Measurements from ENCODE around the gene CLSTN1. TPM values are rescaled to one million over a fixed set of nuclear protein-coding genes. Genes with fewer than 3 reads are reported as not detected.

CLSTN1 gene
- total and polyA plus RNA-seq, 5 donors = 51.4 to 72.1 (median 69.4) TPM

DNA sequence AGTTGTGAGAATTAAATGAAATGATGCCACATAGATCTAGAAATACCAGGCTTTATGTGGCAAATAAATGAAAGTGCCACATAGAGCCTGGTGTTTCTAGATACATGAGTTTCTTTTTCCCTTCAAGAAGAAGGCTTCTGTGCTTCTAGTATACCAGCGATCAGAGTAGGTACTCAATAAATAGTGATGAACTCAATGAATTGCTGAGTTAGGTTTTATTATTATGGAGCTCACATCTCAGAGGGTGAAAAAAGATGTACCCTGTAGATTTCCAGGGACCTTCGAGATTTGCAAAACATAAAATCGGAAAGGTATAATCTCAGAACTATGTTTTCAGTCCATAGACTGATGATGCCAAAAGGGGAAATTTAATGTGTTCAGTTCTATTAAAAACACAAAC is 2.3 kb upstream of the CLSTN1 start:
- intact Hi-C loops (cut with DNase I) = no loop called here
- ATAC-seq (no peak), DNase-seq (no peak)
- Histone ChIP-seq H3K4me3 (ENCODE audit: low read length) (no peak overlapping the region), H3K27ac (ENCODE audit: low read length) (no peak overlapping the region), H3K27me3 (ENCODE audit: control insufficient read depth, insufficient read depth) (no peaks in the 10 kb centered on the region), H3K9me3 (ENCODE audit: control insufficient read depth, low read length) (no peaks in the 10 kb centered on the region), H3K4me1 (ENCODE audit: control insufficient read depth, insufficient read depth, low read length) (peaks cover 8% of the 10 kb centered on the region)
- WGBS = 87% methylated on average over 3 of the region's 3 CpGs

DNA sequence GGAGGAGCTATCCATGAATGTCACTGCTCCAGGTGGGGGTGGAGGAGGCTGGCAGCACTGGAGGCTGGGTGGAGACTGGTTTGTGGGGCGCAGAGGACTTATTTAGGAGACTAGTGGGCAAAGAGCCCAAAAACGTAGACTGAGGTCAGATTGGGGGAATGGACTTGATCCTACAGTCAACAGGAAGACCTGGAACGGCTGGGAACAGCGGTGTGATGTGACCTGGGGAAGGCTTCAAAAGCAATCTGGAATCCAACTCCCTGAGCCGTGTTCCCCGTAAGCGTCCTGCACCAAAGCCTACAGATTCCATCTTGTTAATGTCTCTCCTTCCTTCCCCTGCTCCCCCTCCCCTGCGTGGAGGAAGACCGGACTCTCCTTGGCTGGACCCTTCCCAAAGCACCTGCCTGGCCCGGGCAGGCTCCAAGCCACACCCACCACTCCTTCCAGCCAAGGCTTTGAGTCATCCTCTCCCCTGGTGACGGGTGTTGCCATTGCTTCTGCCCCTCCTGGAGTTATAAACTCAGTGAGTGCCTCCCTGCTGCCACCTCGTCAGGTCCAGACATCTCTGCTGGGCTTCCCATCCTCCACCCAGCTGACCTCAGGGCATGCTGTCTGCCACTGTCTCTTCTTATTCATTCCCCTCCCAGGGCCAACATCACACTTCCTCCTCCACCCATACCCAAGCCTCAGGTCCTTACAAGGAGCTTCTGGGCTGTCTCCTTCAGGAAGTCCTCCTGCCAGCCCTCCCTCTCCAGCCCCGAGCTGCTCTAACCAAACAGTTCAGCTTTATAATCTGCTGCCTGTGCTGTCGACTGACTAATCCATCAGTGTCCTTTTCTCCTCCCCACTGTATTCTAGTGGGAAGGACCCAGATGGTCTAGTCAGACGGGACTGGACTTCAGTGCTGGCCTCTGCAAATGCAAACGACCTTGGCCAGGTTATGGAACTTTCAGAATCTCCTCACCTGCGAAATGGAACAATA is 1.6 kb upstream of the CLSTN1 start:
- WGBS = 24% methylated on average over 17 of the region's 17 CpGs
- peak overlapping the region; percentile 56 for H3K27ac ChIP-seq (ENCODE audit: low read length)
- H3K9me3 ChIP-seq (ENCODE audit: control insufficient read depth, low read length) = no peaks in the 10 kb centered on the region
- H3K4me3 ChIP-seq (ENCODE audit: low read length) = no peak overlapping the region
- H3K4me1 ChIP-seq (ENCODE audit: control insufficient read depth, insufficient read depth, low read length) = peaks cover 8% of the 10 kb centered on the region
- ATAC-seq (peak; percentile 30 to 67), DNase-seq (peak; percentile 56 to 60 (median 56))
- H3K27me3 ChIP-seq (ENCODE audit: control insufficient read depth, insufficient read depth) = no peaks in the 10 kb centered on the region
- intact Hi-C loops (cut with DNase I) = no loop called here

DNA sequence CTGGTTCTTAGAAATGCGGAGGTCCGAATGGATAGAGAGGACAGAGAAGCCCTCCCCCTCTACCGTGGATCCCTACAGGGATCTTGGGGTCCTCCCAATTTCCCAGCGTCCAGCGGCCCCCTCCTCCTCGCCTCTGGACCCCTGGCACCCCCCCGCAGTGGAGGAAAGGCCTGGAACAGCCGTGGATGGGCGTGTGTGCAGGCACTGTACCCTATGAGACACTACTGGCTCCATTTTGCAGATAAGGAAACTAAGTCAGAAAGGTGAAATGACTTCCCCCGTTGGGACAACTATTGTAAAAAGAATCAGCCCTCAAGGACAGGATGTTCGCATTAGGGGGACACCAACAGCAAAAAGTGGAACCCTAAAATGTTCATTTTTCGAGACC is 931 bp upstream of the CLSTN1 start:
- DNase-seq = no peak
- Histone ChIP-seq H3K27ac (ENCODE audit: low read length) (no peak overlapping the region), H3K27me3 (ENCODE audit: control insufficient read depth, insufficient read depth) (no peaks in the 10 kb centered on the region), H3K9me3 (ENCODE audit: control insufficient read depth, low read length) (no peaks in the 10 kb centered on the region), H3K4me3 (ENCODE audit: low read length) (no peak overlapping the region), H3K4me1 (ENCODE audit: control insufficient read depth, insufficient read depth, low read length) (peaks cover 8% of the 10 kb centered on the region)
- no peak for ATAC-seq
- intact Hi-C loops (cut with DNase I) = no loop called here
- WGBS = 25% methylated on average over 12 of the region's 12 CpGs

DNA sequence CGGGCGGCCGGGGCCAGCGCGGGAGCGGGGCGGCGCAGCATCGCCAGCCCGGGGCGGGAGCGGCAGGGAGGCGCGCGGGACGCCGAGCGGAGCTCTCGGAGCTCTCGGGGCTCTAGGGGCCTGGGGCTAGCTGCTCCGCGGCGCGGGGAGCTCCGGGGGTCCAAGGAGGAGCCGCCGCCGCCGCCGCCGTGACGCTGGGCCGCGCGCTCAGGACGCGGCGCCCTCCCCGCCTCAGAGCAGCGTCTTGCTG is 147 bp downstream of the CLSTN1 start:
- H3K4me1 ChIP-seq (ENCODE audit: control insufficient read depth, insufficient read depth, low read length) = peaks cover 8% of the 10 kb centered on the region
- no peak for DNase-seq
- peak; percentile 11 to 38 for ATAC-seq

DNA sequence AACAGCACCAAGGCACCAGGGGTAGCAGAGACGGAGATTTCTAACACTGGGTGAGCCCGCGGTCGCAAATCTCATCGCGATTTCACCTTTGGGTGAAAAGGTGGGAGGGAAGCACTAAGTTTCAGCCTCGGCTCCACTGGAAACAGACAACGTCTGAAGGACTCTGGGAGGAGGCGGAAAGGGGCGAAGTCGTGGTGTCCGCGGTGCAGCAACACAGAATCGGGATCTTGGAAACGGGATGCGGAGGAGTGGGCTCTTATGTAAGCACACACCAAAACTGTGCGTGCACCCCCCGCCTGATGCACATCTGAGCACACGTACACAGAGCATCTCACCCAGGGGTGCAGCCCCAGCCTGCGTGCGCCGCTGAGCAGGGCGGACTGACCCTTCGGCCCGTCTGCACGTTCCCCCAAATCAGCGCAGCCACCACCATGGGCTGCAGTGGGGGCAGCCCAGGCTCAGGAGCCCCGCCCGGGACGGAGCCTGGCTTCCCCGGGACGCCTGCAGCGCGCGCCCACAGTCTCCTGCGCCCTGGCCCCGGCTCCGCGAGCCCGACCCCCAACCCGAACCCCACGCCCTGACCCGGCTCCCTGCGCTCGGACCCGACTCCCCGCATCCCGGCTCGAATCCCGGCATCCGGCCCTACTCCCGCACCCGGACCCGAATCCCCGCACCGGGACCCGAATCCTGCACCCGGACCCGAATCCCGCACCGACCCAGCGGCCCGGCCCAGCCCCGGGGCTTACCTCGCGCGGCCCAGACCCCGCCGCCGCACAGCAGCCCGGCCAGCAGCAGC is 670 bp downstream of the CLSTN1 start:
- peak overlapping the region; percentile 89 for H3K4me3 ChIP-seq (ENCODE audit: low read length)
- H3K27me3 ChIP-seq (ENCODE audit: control insufficient read depth, insufficient read depth) = no peaks in the 10 kb centered on the region
- under 1% methylated on average over 71 of the region's 71 CpGs for WGBS
- H3K27ac ChIP-seq (ENCODE audit: low read length) = peak overlapping the region; percentile 76
- peak; percentile 9 to 25 for ATAC-seq
- peak; percentile 44 to 74 (median 71) for DNase-seq
- intact Hi-C loops (cut with DNase I) = no loop called here
- H3K4me1 ChIP-seq (ENCODE audit: control insufficient read depth, insufficient read depth, low read length) = peaks cover 8% of the 10 kb centered on the region
- no peaks in the 10 kb centered on the region for H3K9me3 ChIP-seq (ENCODE audit: control insufficient read depth, low read length)

More for the DNA sequence above, 147 bp downstream of the CLSTN1 start:
- Histone ChIP-seq H3K4me3 (ENCODE audit: low read length) (peak overlapping the region; percentile 89), H3K9me3 (ENCODE audit: control insufficient read depth, low read length) (no peaks in the 10 kb centered on the region), H3K27ac (ENCODE audit: low read length) (peak overlapping the region; percentile 76), H3K27me3 (ENCODE audit: control insufficient read depth, insufficient read depth) (no peaks in the 10 kb centered on the region)
- WGBS = under 1% methylated on average over 40 of the region's 40 CpGs
- intact Hi-C loops (cut with DNase I) = no loop called here

DNA sequence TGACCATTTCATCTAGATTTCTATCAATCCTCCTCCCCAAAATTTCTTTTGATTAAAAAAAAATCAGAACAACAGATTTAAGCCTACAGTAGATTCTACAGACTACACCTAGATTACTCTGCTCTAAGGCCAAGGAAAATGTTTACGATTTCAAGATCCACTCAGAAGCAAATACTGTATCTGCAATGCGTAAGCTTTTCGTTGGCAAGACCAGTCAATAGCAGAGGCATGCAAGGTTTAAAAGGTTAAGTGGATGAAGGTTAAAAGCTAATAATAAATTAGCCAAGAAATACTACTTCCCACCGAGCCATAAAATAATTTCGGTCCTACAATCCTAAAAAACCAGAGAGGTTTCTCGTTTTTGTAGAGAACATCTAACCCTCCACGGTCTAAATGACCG is 1.3 kb downstream of the CLSTN1 start:
- 5% methylated on average over 8 of the region's 8 CpGs for WGBS
- Histone ChIP-seq H3K4me1 (ENCODE audit: control insufficient read depth, insufficient read depth, low read length) (peaks cover 8% of the 10 kb centered on the region), H3K27me3 (ENCODE audit: control insufficient read depth, insufficient read depth) (no peaks in the 10 kb centered on the region), H3K4me3 (ENCODE audit: low read length) (peak overlapping the region; percentile 89), H3K27ac (ENCODE audit: low read length) (no peak overlapping the region), H3K9me3 (ENCODE audit: control insufficient read depth, low read length) (no peaks in the 10 kb centered on the region)
- ATAC-seq (no peak), DNase-seq (no peak)
- intact Hi-C loops (cut with DNase I) = no loop called here

DNA sequence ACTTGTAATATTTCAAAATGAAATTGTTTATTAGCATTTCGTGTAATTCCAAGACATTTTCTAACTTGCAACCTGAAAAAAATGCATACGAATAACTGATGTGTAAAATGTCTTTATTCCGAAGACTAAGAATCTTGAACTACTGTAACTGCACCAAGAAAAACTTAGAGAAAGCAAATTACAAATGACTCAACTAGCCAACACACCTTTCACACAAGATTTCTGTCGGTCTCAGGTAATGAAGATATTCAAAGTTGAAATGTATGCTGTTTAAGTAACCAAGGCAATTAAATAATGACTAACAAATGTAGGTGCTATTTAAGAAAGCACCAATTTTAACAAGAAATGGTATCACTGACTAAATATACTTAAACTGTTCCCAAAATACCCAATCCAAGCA is 2.1 kb downstream of the CLSTN1 start:
- DNase-seq (no peak), ATAC-seq (no peak)
- no peaks in the 10 kb centered on the region for H3K27me3 ChIP-seq (ENCODE audit: control insufficient read depth, insufficient read depth)
- H3K27ac ChIP-seq (ENCODE audit: low read length) = no peak overlapping the region
- H3K4me3 ChIP-seq (ENCODE audit: low read length) = no peak overlapping the region
- intact Hi-C loops (cut with DNase I) = no loop called here
- H3K4me1 ChIP-seq (ENCODE audit: control insufficient read depth, insufficient read depth, low read length) = peaks cover 8% of the 10 kb centered on the region
- 96% methylated on average over 4 of the region's 4 CpGs for WGBS
- H3K9me3 ChIP-seq (ENCODE audit: control insufficient read depth, low read length) = no peaks in the 10 kb centered on the region

DNA sequence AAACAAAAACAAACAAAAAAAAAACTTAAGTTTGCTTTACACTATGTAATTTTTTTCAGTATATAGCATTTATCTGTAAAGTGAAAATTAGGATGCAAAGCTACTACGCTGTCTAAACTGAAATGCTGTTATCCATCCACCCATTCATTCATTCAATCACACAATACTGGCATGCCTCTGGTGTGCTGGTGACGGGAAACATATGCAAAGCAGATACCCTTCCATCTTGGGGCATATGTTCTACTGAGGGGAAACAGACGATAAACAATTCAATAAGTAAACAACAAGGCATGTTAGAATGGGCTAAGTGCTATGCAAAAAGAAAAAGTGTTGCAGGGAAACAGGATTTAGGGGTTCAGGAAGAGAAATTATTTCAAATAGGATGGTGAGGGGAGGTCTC is 3.2 kb downstream of the CLSTN1 start:
- Histone ChIP-seq H3K27me3 (ENCODE audit: control insufficient read depth, insufficient read depth) (no peaks in the 10 kb centered on the region), H3K9me3 (ENCODE audit: control insufficient read depth, low read length) (no peaks in the 10 kb centered on the region), H3K4me1 (ENCODE audit: control insufficient read depth, insufficient read depth, low read length) (peaks cover 5% of the 10 kb centered on the region), H3K27ac (ENCODE audit: low read length) (no peak overlapping the region), H3K4me3 (ENCODE audit: low read length) (no peak overlapping the region)
- 92% methylated on average over 3 of the region's 3 CpGs for WGBS
- no peak for DNase-seq
- intact Hi-C loops (cut with DNase I) = no loop called here
- no peak for ATAC-seq

DNA sequence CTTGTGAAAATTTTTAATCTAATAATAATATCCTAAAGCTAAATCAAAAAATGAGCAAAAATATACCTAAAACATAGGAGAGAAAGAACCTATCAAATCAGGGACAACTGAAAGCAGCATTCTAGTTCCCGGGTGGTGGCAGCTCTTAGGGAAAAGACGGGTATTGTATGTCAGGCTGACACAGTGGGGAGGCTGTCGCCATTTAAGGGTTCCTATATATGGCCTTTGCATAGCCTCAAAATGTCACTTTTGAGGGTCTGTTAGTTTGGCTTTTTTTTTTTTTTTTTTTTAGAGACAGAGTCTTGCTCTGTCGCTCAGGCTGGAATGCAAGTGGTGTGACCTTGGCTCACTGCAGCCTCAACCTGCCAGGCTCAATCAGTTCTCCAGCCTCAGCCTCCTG is 6.0 kb downstream of the CLSTN1 start:
- DNase-seq (no peak), ATAC-seq (no peak)
- Histone ChIP-seq H3K4me3 (ENCODE audit: low read length) (no peak overlapping the region), H3K4me1 (ENCODE audit: control insufficient read depth, insufficient read depth, low read length) (no peaks in the 10 kb centered on the region), H3K9me3 (ENCODE audit: control insufficient read depth, low read length) (no peaks in the 10 kb centered on the region), H3K27ac (ENCODE audit: low read length) (no peak overlapping the region), H3K27me3 (ENCODE audit: control insufficient read depth, insufficient read depth) (no peaks in the 10 kb centered on the region)
- WGBS = 90% methylated on average over 4 of the region's 4 CpGs
- intact Hi-C loops (cut with DNase I) = no loop called here

DNA sequence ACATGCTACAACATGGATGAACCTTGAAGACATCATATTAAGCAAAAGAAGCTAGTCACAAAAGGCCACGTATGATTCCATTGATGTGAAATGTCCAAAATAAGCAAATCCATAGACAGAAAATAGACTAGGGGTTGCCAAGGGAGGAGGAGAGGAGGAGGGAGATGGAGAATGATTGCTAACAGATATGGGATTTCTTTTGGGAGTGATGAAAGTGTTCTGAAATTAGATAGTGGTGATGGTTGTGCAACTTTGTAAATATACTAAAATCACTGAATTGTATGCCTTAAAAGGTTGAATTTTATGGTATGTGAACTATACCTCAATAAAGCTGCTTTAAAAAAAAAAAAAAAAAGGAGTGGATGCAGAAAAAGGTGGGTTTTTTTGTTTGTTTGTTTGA is 7.6 kb downstream of the CLSTN1 start:
- WGBS = 55% methylated on average over 1 of the region's 1 CpG
- Histone ChIP-seq H3K27ac (ENCODE audit: low read length) (no peak overlapping the region), H3K4me3 (ENCODE audit: low read length) (no peak overlapping the region)

DNA sequence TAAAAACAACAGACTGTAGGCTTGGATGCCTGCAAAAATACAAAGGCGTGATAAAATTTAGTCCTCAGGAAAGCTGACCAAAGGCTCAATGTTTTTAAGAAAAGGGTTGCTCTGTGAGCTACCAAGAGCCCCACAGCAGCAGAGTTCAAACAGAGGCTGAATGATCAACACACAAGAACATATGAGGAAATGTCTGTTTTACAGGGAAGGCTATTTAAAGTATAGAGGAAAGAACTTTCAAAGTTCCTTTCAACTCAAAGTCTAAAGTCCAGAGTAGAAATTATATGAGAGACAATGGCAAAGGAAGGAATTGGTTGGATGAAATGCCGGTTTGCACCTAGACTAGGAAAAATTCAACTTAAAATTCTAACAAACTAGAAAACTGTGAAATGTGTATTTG is 8.6 kb downstream of the CLSTN1 start:
- ATAC-seq (no peak), DNase-seq (no peak)
- no peaks in the 10 kb centered on the region for H3K27me3 ChIP-seq (ENCODE audit: control insufficient read depth, insufficient read depth)
- no peaks in the 10 kb centered on the region for H3K4me1 ChIP-seq (ENCODE audit: control insufficient read depth, insufficient read depth, low read length)
- H3K4me3 ChIP-seq (ENCODE audit: low read length) = no peak overlapping the region
- WGBS = 83% methylated on average over 2 of the region's 2 CpGs
- H3K9me3 ChIP-seq (ENCODE audit: control insufficient read depth, low read length) = no peaks in the 10 kb centered on the region
- H3K27ac ChIP-seq (ENCODE audit: low read length) = no peak overlapping the region
- intact Hi-C loops (cut with DNase I) = no loop called here

More for the DNA sequence above, 7.6 kb downstream of the CLSTN1 start:
- H3K27me3 ChIP-seq (ENCODE audit: control insufficient read depth, insufficient read depth) = no peaks in the 10 kb centered on the region
- intact Hi-C loops (cut with DNase I) = no loop called here
- DNase-seq (no peak), ATAC-seq (no peak)
- no peaks in the 10 kb centered on the region for H3K9me3 ChIP-seq (ENCODE audit: control insufficient read depth, low read length)
- no peaks in the 10 kb centered on the region for H3K4me1 ChIP-seq (ENCODE audit: control insufficient read depth, insufficient read depth, low read length)

Measured in right cardiac atrium (tissue), 5 donors.